IPS-18c (cell line): ENCODE data around the gene HADHA.

Source experiments
- H3K4me3 ChIP-seq: 2 replicates; pipeline ENCODE4 v1.7.0; 2013; ENCODE audit warnings: low read depth, mild to moderate bottlenecking, low read length, moderate library complexity; ENCODE audit not compliant: insufficient read depth
- H3K9me3 ChIP-seq: one replicate; pipeline ENCODE4 v1.6.1; 2013; ENCODE audit warnings: mild to moderate bottlenecking, low read length, moderate library complexity; ENCODE audit not compliant: control insufficient read depth, insufficient read depth

Gene HADHA

GRCh38 chr2:26214759-26215158 is 29.7 kb downstream of the HADHA start:
- H3K9me3 ChIP-seq, result no peaks in the 10 kb centered on the region
- H3K4me3 ChIP-seq, result no peak overlapping the region

DNA sequence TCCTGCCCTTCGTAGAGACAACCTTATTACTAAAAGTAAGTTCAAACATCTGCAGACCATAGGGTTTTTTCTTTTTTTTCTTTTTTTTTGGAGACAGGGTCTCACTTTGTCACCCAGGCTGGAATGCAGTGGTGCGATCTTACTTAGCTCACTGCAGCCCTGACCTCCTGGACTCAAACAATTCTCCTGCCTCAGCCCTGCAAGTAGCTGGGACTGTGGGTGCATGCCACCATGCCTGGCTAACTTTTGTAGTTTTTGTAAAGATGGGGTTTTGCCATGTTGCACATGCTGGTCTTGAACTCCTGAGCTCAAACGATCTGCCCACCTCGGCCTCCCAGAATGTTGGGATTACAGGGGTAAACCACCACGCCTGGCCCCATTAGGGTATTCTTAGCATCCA is 32.4 kb downstream of the HADHA start:
- Histone ChIP-seq H3K9me3 (no peaks in the 10 kb centered on the region), H3K4me3 (no peak overlapping the region)

- no peak overlapping the region for H3K4me3 ChIP-seq
- H3K9me3 ChIP-seq, result no peaks in the 10 kb centered on the region
Observed at GRCh38 chr2:26203906-26204305, 40.5 kb downstream of the HADHA start.

DNA sequence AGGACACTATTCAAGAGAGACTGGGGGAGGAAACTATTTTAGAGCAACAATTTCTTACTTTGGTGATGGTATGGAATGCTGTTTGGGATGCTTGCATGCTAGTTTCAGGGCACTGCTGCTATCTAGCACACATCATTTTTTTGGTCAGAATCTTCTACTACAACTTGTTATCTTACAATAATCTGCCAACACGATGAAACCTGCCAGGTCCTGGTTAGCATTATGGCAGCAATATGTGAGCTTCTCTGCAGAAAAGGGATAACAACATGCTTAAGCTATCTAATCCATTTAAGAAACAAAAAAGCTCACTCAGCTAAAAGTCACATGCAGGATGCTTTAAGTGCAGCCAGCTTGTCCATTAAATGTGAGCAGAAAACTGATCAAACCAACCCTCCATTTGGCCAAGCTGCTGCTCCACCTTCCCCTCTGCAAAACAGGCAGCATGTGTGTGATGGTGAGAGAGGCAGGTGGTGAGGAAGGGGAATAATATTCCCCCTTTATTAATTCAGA is 41.4 kb downstream of the HADHA start:
- H3K9me3 ChIP-seq, result no peaks in the 10 kb centered on the region

DNA sequence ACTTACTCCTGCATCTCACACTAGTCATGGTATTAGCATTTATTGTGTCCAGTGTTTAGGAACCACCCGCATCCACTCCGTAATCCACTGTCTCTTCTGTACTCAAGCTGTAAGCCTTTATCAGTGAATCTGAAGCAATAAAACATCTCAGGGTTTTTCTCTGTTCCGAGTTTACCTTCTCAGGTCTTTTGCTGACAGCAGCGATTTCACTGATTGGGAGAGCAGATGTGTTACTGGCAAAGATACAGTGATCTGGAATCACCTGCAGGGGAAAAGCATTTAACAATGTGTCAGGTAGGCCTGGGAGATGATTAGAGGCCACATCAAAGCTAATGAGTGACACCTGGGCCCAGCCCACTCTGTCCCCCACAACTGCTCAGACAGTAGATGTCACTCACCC is 46.9 kb downstream of the HADHA start:
- Histone ChIP-seq H3K9me3 (no peaks in the 10 kb centered on the region), H3K4me3 (no peak overlapping the region)

More for the DNA sequence above, 41.4 kb downstream of the HADHA start:
- no peak overlapping the region for H3K4me3 ChIP-seq

DNA sequence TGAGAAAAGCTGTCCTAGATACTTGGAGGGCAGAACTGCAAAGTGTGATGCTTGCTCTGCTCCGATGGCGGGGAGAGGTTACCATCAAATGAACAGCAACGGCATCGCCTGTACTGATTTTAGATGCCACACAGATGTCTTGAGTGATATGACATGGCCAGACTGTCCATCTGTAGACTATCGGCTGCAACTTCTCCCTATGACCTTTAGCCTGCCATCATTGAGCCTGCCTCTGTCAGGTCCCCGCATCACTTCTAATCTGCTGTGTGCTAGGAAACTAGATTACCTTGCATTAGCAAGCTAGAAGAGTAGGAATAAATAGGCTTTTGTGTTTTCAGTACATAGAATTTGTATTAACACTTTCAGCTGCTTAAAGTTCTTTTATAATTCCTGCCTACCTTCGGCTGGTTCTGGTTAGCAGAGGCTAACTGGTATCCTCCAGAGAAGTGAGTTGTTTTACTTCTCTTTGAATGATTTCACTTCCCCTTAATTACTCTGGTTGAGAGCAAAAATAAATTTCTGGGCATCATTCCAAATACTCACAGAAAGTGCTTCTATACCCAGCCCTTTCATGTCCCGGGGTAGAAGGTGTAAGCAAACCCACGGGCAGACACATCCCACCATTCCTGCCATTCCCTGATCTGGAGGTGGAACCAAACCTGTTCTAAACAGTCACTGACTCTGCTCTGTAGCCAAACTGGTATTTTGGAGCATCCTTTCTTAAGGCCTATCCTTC is 47.6 kb downstream of the HADHA start:
- H3K4me3 ChIP-seq, result no peak overlapping the region
- no peaks in the 10 kb centered on the region for H3K9me3 ChIP-seq

DNA sequence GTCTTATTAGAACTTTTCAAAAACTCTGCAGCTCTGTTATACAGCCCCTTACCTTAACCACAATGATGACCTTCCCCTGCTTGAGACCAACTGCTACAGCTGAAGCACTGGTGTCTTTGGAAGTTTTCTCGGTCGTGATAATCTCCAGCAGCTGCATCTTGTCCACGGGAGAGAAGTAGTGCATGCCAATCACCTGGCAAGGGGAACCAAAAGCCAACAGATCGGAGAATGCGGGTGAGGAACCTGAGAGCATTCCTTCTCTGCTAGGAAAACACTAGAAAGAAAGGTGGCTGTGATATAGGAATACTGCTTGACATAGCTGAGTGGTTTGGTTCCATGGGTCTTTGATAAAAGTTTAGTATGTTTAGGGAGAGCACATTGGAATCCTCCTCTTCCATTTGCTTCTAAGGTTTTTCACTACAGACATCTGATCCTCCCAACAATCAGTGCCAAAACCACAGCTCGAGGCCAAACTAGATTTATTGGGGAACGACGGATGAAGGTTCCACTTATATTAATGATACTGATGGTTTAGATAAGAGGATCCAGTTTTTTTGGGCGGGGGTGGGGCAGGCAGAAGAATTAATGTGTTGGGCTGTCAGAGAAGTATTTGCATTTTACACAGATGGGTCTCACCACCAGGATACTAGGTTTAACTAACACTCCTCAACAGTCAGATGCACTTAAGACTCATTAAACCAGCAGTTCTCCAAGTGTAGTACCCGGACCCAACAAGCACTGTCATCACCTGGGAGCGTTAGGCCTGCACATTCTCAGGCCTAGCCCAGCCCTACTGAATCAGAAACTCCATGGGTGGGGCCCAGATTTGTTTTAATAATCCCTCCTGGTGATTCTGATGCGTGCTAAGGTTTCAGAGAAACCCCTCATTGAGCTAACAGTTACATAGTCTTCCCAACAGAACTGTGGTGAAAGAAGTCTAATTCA is 49.1 kb downstream of the HADHA start:
- Histone ChIP-seq H3K9me3 (no peaks in the 10 kb centered on the region), H3K4me3 (no peak overlapping the region)

DNA sequence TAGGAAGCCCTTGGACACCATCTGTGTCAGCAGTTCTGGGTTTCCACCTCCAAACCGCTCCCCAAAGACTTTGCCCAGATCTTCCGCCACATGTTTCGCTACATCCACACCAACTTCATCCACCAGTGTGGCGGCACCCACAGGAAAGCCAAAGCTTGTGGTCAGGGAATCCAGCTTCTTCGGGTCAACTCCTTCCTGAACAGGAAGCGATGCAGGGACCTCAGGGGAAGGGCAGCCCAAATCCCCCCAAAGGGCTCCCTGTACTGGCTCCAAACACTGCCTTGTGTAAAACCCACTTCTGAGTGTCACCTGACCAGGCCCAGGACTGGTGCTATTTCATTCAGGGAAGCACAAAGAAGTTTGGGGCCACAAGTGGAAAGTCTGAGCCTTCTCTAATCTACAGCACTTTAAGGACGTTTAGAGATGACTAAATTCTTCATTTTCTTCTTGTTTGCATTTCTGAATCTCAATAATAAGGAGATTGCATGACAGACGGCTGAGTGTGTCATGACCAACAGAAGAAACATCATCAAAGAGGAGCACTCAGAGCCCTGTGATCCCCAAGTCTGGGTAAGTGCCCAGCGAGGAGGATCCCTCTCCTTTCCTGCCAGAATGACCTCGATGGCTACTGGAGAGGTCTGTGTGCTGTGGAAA is 50.7 kb downstream of the HADHA start:
- Histone ChIP-seq H3K4me3 (no peak overlapping the region), H3K9me3 (no peaks in the 10 kb centered on the region)

- Histone ChIP-seq H3K9me3 (no peaks in the 10 kb centered on the region), H3K4me3 (no peak overlapping the region)
Observed at GRCh38 chr2:26191316-26192159, 52.9 kb downstream of the HADHA start.

DNA sequence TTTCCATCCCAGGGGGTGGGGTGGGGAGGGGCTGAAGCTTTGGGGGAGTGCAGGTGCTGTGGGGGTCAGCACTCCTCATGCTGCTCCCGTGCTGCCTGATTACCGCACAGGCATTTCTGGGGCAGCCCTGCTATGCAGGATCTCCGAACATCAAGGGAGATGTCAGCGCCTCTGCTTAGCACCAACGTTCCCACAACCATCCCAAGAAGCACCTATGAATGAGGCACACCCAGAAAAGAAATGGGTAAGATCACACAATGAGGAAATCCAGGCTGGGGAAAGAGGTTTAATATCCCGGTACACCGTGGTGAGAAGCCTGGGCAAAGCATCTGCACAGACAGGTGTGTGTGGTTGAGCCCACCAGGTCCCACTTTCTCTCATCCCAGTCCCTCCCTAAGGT is 54.1 kb downstream of the HADHA start:
- Histone ChIP-seq H3K4me3 (no peak overlapping the region), H3K9me3 (no peaks in the 10 kb centered on the region)

DNA sequence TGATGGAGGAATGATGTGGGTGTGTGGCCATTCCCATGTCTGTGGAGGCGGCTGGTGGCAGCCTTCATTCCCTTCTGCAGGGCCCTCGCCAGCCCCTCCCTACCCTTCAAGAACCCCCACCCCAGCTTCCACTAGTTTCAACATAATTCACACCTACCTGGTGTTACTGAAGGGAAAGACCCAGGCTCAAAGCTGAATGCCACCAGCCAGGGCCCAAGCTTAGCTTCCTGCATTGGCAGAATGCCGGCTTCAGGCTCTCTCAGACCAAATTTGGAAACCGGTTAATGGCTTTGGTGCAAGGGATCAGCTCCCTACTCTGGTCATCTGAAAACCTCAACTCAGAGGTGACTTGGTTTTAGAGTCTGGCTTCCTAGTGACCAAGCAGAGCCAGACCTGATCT is 54.7 kb downstream of the HADHA start:
- Histone ChIP-seq H3K4me3 (no peak overlapping the region), H3K9me3 (no peaks in the 10 kb centered on the region)

GRCh38 chr2:26189123-26189522 is 55.3 kb downstream of the HADHA start:
- Histone ChIP-seq H3K9me3 (no peaks in the 10 kb centered on the region), H3K4me3 (no peak overlapping the region)

DNA sequence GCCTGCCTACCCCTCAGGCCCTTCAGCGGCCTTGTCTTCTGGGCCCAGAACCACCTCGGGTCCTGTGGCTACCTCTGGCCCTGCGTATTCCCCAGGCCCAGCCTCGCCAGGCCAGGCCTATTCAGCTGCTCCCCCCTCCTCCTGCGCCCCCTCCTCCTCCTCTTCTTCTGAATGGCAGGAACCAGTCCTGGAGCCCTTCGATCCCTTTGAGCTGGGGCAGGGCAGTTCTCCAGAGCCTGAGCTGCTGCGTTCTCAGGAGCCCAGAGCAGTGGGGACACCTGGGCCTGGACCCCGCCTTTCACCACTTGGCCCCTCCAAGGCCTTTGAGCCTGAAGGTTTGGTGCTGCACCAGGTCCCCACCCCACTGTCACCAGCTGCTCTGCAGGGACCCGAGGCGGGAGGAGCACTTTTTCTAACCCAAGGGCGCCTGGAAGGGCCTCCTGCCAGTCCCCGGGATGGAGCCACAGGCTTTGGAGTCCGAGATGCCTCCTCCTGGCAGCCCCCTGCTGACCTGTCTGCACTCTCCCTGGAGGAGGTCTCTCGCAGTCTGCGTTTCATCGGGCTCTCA is 56.8 kb downstream of the HADHA start:
- Histone ChIP-seq H3K9me3 (no peaks in the 10 kb centered on the region), H3K4me3 (no peak overlapping the region)

DNA sequence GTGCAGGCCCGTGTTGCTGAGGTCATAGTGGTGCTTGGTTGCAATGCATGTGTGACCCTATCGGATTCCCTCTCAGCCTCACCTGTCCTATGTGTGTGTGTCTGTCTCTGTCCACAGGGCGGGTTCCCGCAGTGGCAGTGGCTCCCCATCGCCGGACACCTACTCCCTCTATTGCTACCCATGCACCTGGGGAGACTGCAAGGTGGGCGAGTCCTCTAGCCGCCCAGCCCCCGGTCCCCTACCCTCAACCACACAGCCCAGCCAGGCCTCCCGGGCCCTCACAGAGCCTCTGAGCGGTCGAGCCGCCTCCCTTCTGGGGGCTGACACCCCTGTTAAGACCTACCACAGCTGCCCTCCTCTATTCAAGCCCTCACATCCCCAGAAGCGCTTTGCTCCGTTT is 57.3 kb downstream of the HADHA start:
- Histone ChIP-seq H3K9me3 (no peaks in the 10 kb centered on the region), H3K4me3 (no peak overlapping the region)

GRCh38 chr2:26185954-26186770 is 58.3 kb downstream of the HADHA start:
- peak overlapping the region; percentile 2; the same call in 1 of the 2 replicates for H3K4me3 ChIP-seq
- no peaks in the 10 kb centered on the region for H3K9me3 ChIP-seq
